CD14-positive monocyte (primary cell): Measurements from ENCODE around the gene LRRC18. TPM values are rescaled to one million over a fixed set of nuclear protein-coding genes. Genes with fewer than 3 reads are reported as not detected.

Experiments used
- DNase-seq, 3 donors: peaks; one replicate each; pipeline ENCODE4 v3.0.0-alpha.2; 2011 to 2022
- H2AFZ ChIP-seq: 2 replicates; pipeline ENCODE4 v1.6.0; 2012; ENCODE audit warnings: mild to moderate bottlenecking, low read depth, low read length, inconsistent platforms; ENCODE audit not compliant: insufficient read depth, poor library complexity, severe bottlenecking
- H3K27ac ChIP-seq, 2 donors: 1 replicate in 1 of 2; 2 replicates in 1 of 2; pipeline ENCODE4 v1.5.1; 2012 to 2013; ENCODE audit warnings: low read length in 2 of 2, control low read depth in 1 of 2, inconsistent platforms in 1 of 2, low read depth in 1 of 2, mild to moderate bottlenecking in 1 of 2
- H3K27me3 ChIP-seq, 2 donors: one replicate each; pipeline versions ENCODE4 v1.6.0 to v1.6.1; 2011 to 2013; ENCODE audit warnings: low read length in 2 of 2; ENCODE audit not compliant: control insufficient read depth in 2 of 2, insufficient read depth in 2 of 2
- H3K36me3 ChIP-seq, 2 donors: replicated peaks in 1 of 2; 1 replicate in 1 of 2; 2 replicates in 1 of 2; pipeline versions ENCODE4 v1.5.1 to v1.6.1; 2012 to 2013; ENCODE audit warnings: low read length in 2 of 2, control low read depth in 1 of 2, inconsistent platforms in 1 of 2, mild to moderate bottlenecking in 1 of 2; ENCODE audit not compliant: insufficient read depth in 2 of 2, control insufficient read depth in 1 of 2
- H3K4me1 ChIP-seq, 2 donors: 1 replicate in 1 of 2; 2 replicates in 1 of 2; pipeline versions ENCODE4 v1.5.1 to v1.6.1; 2012 to 2013; ENCODE audit warnings: low read length in 2 of 2, control low read depth in 1 of 2, inconsistent platforms in 1 of 2, mild to moderate bottlenecking in 1 of 2, moderate library complexity in 1 of 2; ENCODE audit not compliant: insufficient read depth in 2 of 2, control insufficient read depth in 1 of 2
- H3K4me2 ChIP-seq: replicated peaks from 2 replicates; pipeline ENCODE3; 2012; ENCODE audit warnings: low read length, moderate library complexity, mild to moderate bottlenecking; ENCODE audit not compliant: poor library complexity, severe bottlenecking; ENCODE audit errors: extremely low read depth
- H3K4me3 ChIP-seq, 3 experiments: fragments of 200-600 bp in 1 of 3; sonication (generic) in 1 of 3; replicated peaks in 1 of 3; 1 replicate in 2 of 3; 2 replicates in 1 of 3; pipeline ENCODE4 v1.5.1; 2011 to 2013; ENCODE audit warnings: low read length in 3 of 3, mild to moderate bottlenecking in 3 of 3, control low read depth in 2 of 3, low read depth in 2 of 3, inconsistent platforms in 1 of 3, moderate library complexity in 1 of 3
- H3K79me2 ChIP-seq: 2 replicates; pipeline ENCODE4 v1.6.0; 2012; ENCODE audit warnings: mild to moderate bottlenecking, control low read depth, inconsistent platforms, low read length, moderate library complexity; ENCODE audit not compliant: insufficient read depth
- H3K9ac ChIP-seq: 2 replicates; pipeline ENCODE4 v1.6.0; 2017; ENCODE audit warnings: low read length, mild to moderate bottlenecking; ENCODE audit not compliant: insufficient read depth, poor library complexity, severe bottlenecking
- H3K9me3 ChIP-seq, 2 donors: replicated peaks in 1 of 2; 1 replicate in 1 of 2; 2 replicates in 1 of 2; pipeline versions ENCODE4 v1.5.1 to v1.6.1; 2012 to 2013; ENCODE audit warnings: low read length in 2 of 2, control low read depth in 1 of 2; ENCODE audit not compliant: control insufficient read depth in 1 of 2, insufficient read depth in 1 of 2
- H4K20me1 ChIP-seq: 2 replicates; pipeline ENCODE4 v1.6.0; 2012; ENCODE audit warnings: mild to moderate bottlenecking, low read length, control low read depth, moderate library complexity; ENCODE audit not compliant: insufficient read depth
- H3K27ac Mint-ChIP-seq, 7 donors: one replicate each; pipeline ENCODE4 v1.8.0; 2020; ENCODE audit warnings: mild to moderate bottlenecking in 7 of 7, mixed read lengths in 7 of 7, moderate library complexity in 6 of 7, inconsistent platforms in 2 of 7
- H3K27me3 Mint-ChIP-seq, 3 donors: one replicate each; pipeline ENCODE4 v1.8.0; 2021 to 2022; ENCODE audit warnings: low read depth in 3 of 3, mild to moderate bottlenecking in 3 of 3, mixed read lengths in 3 of 3, moderate library complexity in 3 of 3, inconsistent platforms in 1 of 3
- H3K36me3 Mint-ChIP-seq, 2 donors: one replicate each; pipeline ENCODE4 v1.8.0; 2020; ENCODE audit warnings: mixed read lengths in 2 of 2, inconsistent platforms in 1 of 2, mild to moderate bottlenecking in 1 of 2
- H3K4me1 Mint-ChIP-seq: one replicate; pipeline ENCODE4 v1.8.0; 2020; ENCODE audit warnings: mild to moderate bottlenecking, mixed read lengths
- H3K4me3 Mint-ChIP-seq, 2 donors: one replicate each; pipeline ENCODE4 v1.8.0; 2020; ENCODE audit warnings: mild to moderate bottlenecking in 2 of 2, mixed read lengths in 2 of 2, moderate library complexity in 1 of 2
- H3K9me3 Mint-ChIP-seq, 7 donors: one replicate each; pipeline ENCODE4 v1.8.0; 2020 to 2022; ENCODE audit warnings: mixed read lengths in 7 of 7, mild to moderate bottlenecking in 6 of 7, moderate library complexity in 6 of 7, inconsistent platforms in 2 of 7
- CTCF ChIP-seq: fragments of 200-600 bp; IDR thresholded peaks from one replicate; pipeline ENCODE4 v1.8.0; 2022; ENCODE audit warnings: antibody characterized with exemption, mild to moderate bottlenecking
- WGBS: methylation state at CpG from one replicate; pipeline ENCODE4 v1.1.5; 2013; ENCODE audit warnings: missing lambda C conversion rate; ENCODE audit not compliant: insufficient coverage; 5-methylcytosine and 5-hydroxymethylcytosine counted together
- intact Hi-C, 2 donors: fragments of 100-400 bp; cut with micrococcal nuclease; formaldehyde crosslinking; loops; one replicate each; pipeline versions ENCODE4 v1.15.0 to v1.15.1; 2023
- polyA plus RNA-seq, 3 donors: library from polyadenylated mRNA; depleted of rRNA in 1 of 3; unstranded in 2 of 3; stranded (reverse) in 1 of 3; fragments of 300-500 nt in 2 of 3; fragments of >200 nt in 1 of 3; fragmentation: Illumina TruSeq in 2 of 3; gene quantifications; 1 replicate in 2 of 3; 2 replicates in 1 of 3; pipeline ENCODE4 v1.2.3, GENCODE V29; 2012 to 2021

LRRC18 gene
- polyA plus RNA-seq, 3 donors: not detected

- peak overlapping the region in 1 of 7 donors; percentile 46 for H3K27ac Mint-ChIP-seq
- H3K27me3 Mint-ChIP-seq: no peaks in the 10 kb centered on the region
- no peaks in the 10 kb centered on the region for H3K27me3 ChIP-seq
- peaks cover 19 to 46% of the 10 kb centered on the region in 2 donors for H3K36me3 ChIP-seq
- intact Hi-C loops: no loop called here
- H3K9me3 ChIP-seq: no peaks in the 10 kb centered on the region
- peaks cover 34 to 47% of the 10 kb centered on the region in 2 donors for H3K36me3 Mint-ChIP-seq
- H4K20me1 ChIP-seq: no peaks in the 10 kb centered on the region
- no peak overlapping the region for H3K9ac ChIP-seq
- H3K79me2 ChIP-seq: no peaks in the 10 kb centered on the region
- WGBS: 90% methylated on average over 2 of the region's 2 CpGs
- H3K4me1 ChIP-seq: no peaks in the 10 kb centered on the region
- H2AFZ ChIP-seq: no peak overlapping the region
- no peaks in the 10 kb centered on the region for H3K4me1 Mint-ChIP-seq
- no peak for DNase-seq
- no peak overlapping the region for H3K4me3 ChIP-seq
- H3K9me3 Mint-ChIP-seq: no peaks in the 10 kb centered on the region
- no peak for TF ChIP-seq CTCF
- H3K27ac ChIP-seq: no peak overlapping the region
- no peak overlapping the region for H3K4me3 Mint-ChIP-seq
- no peak overlapping the region for H3K4me2 ChIP-seq
These were observed 1.4 kb downstream of the LRRC18 start for GRCh38 chr10:48938281-48938680.

- Mint-ChIP-seq H3K27ac (no peak overlapping the region), H3K4me3 (no peak overlapping the region), H3K27me3 (no peaks in the 10 kb centered on the region), H3K36me3 (peaks cover 31 to 45% of the 10 kb centered on the region in 2 donors), H3K9me3 (no peaks in the 10 kb centered on the region), H3K4me1 (no peaks in the 10 kb centered on the region)
- H3K79me2 ChIP-seq: no peaks in the 10 kb centered on the region
- H3K36me3 ChIP-seq: peaks cover 15 to 46% of the 10 kb centered on the region in 2 donors
- H3K9me3 ChIP-seq: no peaks in the 10 kb centered on the region
- no peak for TF ChIP-seq CTCF
- H3K4me3 ChIP-seq: no peak overlapping the region
- no peak overlapping the region for H3K27ac ChIP-seq
- WGBS: 86% methylated on average over 2 of the region's 3 CpGs
- H3K4me2 ChIP-seq: no peak overlapping the region
- no peaks in the 10 kb centered on the region for H3K27me3 ChIP-seq
- intact Hi-C loops: no loop called here
- no peaks in the 10 kb centered on the region for H4K20me1 ChIP-seq
- no peak overlapping the region for H3K9ac ChIP-seq
- H3K4me1 ChIP-seq: no peaks in the 10 kb centered on the region
- H2AFZ ChIP-seq: no peak overlapping the region
- no peak for DNase-seq
These were observed 1.8 kb downstream of the LRRC18 start for GRCh38 chr10:48937796-48938195.
